Uterus (tissue), 4 donors: ENCODE measurements around the gene CLDN9. TPM values are rescaled to one million over a fixed set of nuclear protein-coding genes. Genes with fewer than 3 reads are reported as not detected.

Experiments
- DNase-seq, 2 donors: peaks; one replicate each; pipeline ENCODE4 v3.0.0-alpha.2; 2019 to 2020
- H3K27ac ChIP-seq, 2 donors: fragments of 200-600 bp; sonication (generic); 1 replicate in 1 of 2; 2 replicates in 1 of 2; pipeline ENCODE4 v1.5.1; 2016 to 2018
- H3K27me3 ChIP-seq, 2 donors: fragments of 200-600 bp; sonication (generic); one replicate each; pipeline ENCODE4 v1.5.1; 2018 to 2019; ENCODE audit warnings: control low read depth in 1 of 2
- H3K36me3 ChIP-seq, 2 donors: fragments of 200-600 bp; sonication (generic); one replicate each; pipeline ENCODE4 v1.5.1; 2019; ENCODE audit warnings: control low read depth in 1 of 2
- H3K4me1 ChIP-seq, 2 donors: fragments of 200-600 bp; sonication (generic); one replicate each; pipeline ENCODE4 v1.5.1; 2018 to 2019; ENCODE audit warnings: control low read depth in 1 of 2
- H3K4me3 ChIP-seq, 2 donors: fragments of 200-600 bp; sonication (generic); 1 replicate in 1 of 2; 2 replicates in 1 of 2; pipeline ENCODE4 v1.5.1; 2018 to 2019; ENCODE audit warnings: mild to moderate bottlenecking in 1 of 2
- H3K9me3 ChIP-seq, 2 donors: fragments of 200-600 bp; sonication (generic); one replicate each; pipeline ENCODE4 v1.5.1; 2019; ENCODE audit warnings: control low read depth in 1 of 2
- POLR2A ChIP-seq, 2 donors: fragments of 450-650 bp; IDR thresholded peaks; one replicate each; pipeline ENCODE4 v1.6.1; 2016; ENCODE audit warnings: antibody characterized with exemption in 2 of 2, mild to moderate bottlenecking in 1 of 2, moderate library complexity in 1 of 2
- intact Hi-C: fragments of 100-400 bp; cut with DNase I; formaldehyde crosslinking; loops from one replicate; pipeline ENCODE4 v1.15.1; 2023; ENCODE audit warnings: low total_unique reads
- total RNA-seq, 4 donors: library from RNA; depleted of rRNA in 3 of 4; stranded (reverse); fragments of >200 nt in 3 of 4; gene quantifications; one replicate each; pipeline versions ENCODE4 v1.1.0 to v1.2.4, GENCODE V29; 2014 to 2023
- TF ChIP-seq, protein P1 (sequence below), 4 experiments: fragments of 200-600 bp in 2 of 4; fragments of 450-650 bp in 2 of 4; sonication (generic) in 2 of 4; IDR thresholded peaks; one replicate each; pipeline ENCODE4 v1.5.1; 2016 to 2019; ENCODE audit warnings: antibody characterized with exemption in 4 of 4, mild to moderate bottlenecking in 2 of 4, moderate library complexity in 1 of 4
- donor health status: DM: yes; HTN: yes; CAD: no.

Gene CLDN9
- total RNA-seq, 4 donors from 2014 or later, result 0.21 to 1.8 TPM; not detected in 2

- TF ChIP-seq, protein P1, sequence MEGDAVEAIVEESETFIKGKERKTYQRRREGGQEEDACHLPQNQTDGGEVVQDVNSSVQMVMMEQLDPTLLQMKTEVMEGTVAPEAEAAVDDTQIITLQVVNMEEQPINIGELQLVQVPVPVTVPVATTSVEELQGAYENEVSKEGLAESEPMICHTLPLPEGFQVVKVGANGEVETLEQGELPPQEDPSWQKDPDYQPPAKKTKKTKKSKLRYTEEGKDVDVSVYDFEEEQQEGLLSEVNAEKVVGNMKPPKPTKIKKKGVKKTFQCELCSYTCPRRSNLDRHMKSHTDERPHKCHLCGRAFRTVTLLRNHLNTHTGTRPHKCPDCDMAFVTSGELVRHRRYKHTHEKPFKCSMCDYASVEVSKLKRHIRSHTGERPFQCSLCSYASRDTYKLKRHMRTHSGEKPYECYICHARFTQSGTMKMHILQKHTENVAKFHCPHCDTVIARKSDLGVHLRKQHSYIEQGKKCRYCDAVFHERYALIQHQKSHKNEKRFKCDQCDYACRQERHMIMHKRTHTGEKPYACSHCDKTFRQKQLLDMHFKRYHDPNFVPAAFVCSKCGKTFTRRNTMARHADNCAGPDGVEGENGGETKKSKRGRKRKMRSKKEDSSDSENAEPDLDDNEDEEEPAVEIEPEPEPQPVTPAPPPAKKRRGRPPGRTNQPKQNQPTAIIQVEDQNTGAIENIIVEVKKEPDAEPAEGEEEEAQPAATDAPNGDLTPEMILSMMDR (IDR thresholded peaks at IDR 0.05), result peak in 1 of 4 experiments; percentile 7
- TF ChIP-seq POLR2A (IDR thresholded peaks at IDR 0.05), result peak in 1 of 2 donors; percentile 42
- peak within 1 kb of the TSS; percentile 35 to 42 for H3K4me3 ChIP-seq
- peak; percentile 61 to 77 for DNase-seq
- intact Hi-C loops, result no loop called here
- no peaks in the 10 kb centered on the region for H3K9me3 ChIP-seq
- H3K36me3 ChIP-seq, result no peaks in the 10 kb centered on the region
- H3K27me3 ChIP-seq, result peaks cover 13 to 26% of the 10 kb centered on the region in 2 donors
- peaks cover 0 to 35% of the 10 kb centered on the region in 2 donors for H3K4me1 ChIP-seq
- H3K27ac ChIP-seq, result no peak within 1 kb of the TSS
Measured at GRCh38 chr16:2968738-2969544, 43.8 kb upstream of the CLDN9 start, which contains the start of gene PAQR4. Gene PAQR4, plus strand, starts transcription at chr16:2969348. Its CDS starts 327 bp downstream, at chr16:2969675.

GRCh38 chr16:2969545-2970521, 42.9 kb upstream of the CLDN9 start:
- no peak for TF ChIP-seq POLR2A (IDR thresholded peaks at IDR 0.05)
- TF ChIP-seq, protein P1 (IDR thresholded peaks at IDR 0.05), result no peak
- no peak for DNase-seq
- H3K27ac ChIP-seq, result no peak overlapping the region
- peaks cover 0 to 26% of the 10 kb centered on the region in 2 donors for H3K4me1 ChIP-seq
- H3K4me3 ChIP-seq, result peak overlapping the region; percentile 35 to 42
- no peaks in the 10 kb centered on the region for H3K36me3 ChIP-seq
- peaks cover 13 to 17% of the 10 kb centered on the region in 2 donors for H3K27me3 ChIP-seq
- intact Hi-C loops, result no loop called here
- H3K9me3 ChIP-seq, result no peaks in the 10 kb centered on the region

DNA sequence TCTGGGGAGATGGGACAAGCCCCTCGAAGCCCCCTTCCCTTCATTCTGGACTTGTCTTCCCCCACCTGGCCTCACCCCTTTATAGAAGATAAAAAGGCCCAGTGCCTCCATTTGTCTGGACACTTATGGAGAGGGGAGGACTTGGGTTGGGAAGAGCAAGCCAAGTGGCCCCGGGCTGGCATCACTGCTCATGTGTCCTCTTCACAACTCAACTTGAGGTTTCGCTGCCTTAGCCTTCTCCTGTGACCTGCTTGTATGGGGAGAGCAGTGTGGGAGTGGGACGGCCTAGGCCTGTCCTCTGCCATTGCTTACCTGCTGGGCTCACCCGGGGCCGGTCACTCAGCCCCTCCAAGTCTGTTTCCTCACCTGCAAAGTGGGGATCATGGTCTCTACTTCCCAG, 42.2 kb upstream of the CLDN9 start:
- intact Hi-C loops, result no loop called here
- Histone ChIP-seq H3K4me1 (peaks cover 0 to 23% of the 10 kb centered on the region in 2 donors), H3K27me3 (peaks cover 9 to 13% of the 10 kb centered on the region in 2 donors), H3K9me3 (no peaks in the 10 kb centered on the region), H3K4me3 (no peak overlapping the region), H3K27ac (no peak overlapping the region), H3K36me3 (no peaks in the 10 kb centered on the region)
- no peak for DNase-seq
- TF ChIP-seq POLR2A (IDR thresholded peaks at IDR 0.05), result no peak
- TF ChIP-seq, protein P1 (IDR thresholded peaks at IDR 0.05), result no peak

DNA sequence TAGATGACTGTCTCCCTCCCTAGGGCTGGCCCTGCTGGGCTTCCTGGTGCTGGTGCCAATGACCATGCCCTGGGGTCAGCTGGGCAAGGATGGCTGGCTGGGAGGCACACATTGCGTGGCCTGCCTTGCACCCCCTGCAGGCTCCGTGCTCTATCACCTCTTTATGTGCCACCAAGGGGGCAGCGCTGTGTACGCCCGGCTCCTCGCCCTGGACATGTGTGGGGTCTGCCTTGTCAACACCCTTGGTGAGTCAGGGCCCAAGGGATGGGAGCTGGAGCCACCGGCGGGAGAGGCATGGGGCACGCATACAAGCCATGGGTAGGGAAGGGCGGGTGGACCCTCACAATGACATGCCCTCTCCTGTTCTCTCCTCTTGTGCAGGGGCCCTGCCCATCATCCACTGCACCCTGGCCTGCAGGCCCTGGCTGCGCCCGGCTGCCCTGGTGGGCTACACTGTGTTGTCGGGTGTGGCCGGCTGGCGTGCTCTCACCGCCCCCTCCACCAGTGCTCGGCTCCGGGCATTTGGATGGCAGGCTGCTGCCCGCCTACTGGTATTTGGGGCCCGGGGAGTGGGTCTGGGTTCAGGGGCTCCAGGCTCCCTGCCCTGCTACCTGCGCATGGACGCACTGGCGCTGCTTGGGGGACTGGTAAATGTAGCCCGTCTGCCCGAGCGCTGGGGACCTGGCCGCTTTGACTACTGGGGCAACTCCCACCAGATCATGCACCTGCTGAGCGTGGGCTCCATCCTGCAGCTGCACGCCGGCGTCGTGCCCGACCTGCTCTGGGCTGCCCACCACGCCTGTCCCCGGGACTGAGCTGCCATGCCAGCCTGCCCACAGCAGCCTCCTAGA, 41.4 kb upstream of the CLDN9 start:
- no peaks in the 10 kb centered on the region for H3K36me3 ChIP-seq
- H3K4me3 ChIP-seq, result no peak overlapping the region
- H3K27ac ChIP-seq, result no peak overlapping the region
- peaks cover 0 to 23% of the 10 kb centered on the region in 2 donors for H3K4me1 ChIP-seq
- intact Hi-C loops, result no loop called here
- H3K9me3 ChIP-seq, result no peaks in the 10 kb centered on the region
- DNase-seq, result no peak
- TF ChIP-seq POLR2A (IDR thresholded peaks at IDR 0.05), result no peak
- TF ChIP-seq, protein P1 (IDR thresholded peaks at IDR 0.05), result no peak
- peaks cover 4 to 13% of the 10 kb centered on the region in 2 donors for H3K27me3 ChIP-seq
